GM19023 (cell line): ENCODE results near the gene DDX54.
"Not testable (repeated sequence)": the region's sequence is repeated elsewhere in the genome, so short reads cannot be mapped to it uniquely, and the experiment has no call there.

Experiments
- ATAC-seq: cut with Tn5 transposase; IDR thresholded peaks from one replicate; pipeline ENCODE4 v1.9.1; 2021; ENCODE audit warnings: mild to moderate bottlenecking, moderate library complexity; ENCODE audit not compliant: unreplicated experiment

DDX54 gene

DNA sequence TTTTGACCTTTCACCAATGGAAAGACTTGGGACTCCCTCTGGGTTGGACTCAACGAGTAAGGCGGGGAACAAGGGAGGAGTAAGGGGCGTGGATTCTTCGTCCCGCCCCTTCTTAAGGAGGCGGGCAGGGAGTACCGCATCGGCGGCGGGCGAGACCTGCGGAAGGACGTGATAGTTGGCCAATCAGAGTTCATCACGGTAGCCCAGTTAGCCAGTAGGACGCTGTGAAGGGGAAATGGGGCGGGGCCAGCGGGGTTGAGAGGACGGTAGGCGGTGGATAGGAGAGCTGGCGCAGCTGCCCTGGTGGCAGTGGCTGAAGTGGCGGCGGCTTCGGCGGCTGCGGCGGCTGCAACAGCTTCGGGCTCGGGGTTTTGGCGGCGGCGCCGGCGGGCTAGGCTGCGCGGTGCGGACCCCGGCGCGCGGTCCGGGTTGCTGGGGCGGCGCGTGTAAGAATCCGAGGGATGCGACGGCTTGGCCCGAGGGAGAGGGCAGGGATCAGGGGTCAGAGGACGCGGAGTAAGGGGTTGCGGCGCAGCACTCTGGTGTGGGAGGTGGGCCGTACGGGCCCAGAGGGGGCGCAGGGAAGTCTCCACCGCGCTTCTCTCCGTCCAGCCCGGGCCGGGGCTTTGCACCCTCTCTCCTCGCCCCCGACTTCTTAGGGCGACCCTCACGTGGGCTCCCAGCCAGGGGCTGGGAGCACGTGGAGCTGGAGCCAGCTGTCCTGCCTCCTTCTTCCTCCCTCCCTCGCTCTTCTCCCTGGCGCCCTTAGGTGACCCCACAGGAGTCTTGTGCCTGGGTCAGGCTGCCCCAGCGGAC is 36.1 kb upstream of the DDX54 start, which contains the start of gene TPCN1:
Gene TPCN1, plus strand, starts transcription at position 284 of the 816 bp plus-strand sequence. CDS start 5,389 bp downstream, outside the sequence.
- ATAC-seq: peak; percentile 91

DNA sequence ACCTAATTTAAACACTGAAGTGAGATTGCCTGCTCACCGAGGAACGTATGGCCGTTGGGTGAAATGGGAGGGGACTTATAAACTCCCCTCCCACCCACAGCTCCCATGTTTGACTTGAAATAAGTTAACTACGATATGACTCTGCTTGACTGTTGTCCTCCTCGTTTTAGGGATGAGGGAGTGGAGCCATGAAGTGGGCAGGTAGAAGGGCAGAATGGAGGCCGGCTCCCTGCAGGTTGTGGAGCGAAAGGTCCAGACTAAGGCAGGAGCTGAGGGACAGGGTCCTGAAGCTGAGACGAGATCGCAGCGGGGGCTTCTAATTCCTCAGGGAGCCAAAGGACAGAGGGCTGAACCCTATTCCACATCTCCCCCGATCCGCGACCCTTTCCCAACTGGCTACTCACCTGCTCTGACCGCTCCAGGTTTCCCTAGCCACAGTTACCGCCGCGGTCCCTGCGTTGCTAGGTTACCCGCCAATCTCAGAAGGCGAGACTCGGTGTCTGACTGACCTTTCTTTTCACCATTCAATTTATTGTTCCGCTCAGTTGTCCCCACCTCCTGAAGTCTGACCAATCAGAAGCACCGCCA is 35.4 kb upstream of the DDX54 start:
- ATAC-seq: no peak

DNA sequence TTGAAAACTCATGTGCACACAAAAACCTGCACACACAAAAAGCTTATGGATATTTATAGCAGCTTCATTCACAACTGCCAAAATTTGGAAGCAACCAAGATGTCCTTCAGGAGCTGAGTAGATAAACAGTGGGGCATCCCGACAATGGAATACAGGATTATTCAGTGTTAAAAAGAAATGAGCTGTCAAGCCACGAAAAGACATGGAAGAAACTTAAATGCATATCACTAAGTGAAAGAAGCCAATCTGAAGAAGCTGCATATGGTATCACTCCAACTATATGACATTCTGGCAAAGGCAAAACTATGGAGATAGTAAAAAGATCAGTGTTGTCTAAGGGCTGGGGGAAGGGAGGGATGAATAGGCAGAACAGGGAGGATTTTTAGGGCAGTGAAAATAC is 30.7 kb upstream of the DDX54 start:
- no peak for ATAC-seq

DNA sequence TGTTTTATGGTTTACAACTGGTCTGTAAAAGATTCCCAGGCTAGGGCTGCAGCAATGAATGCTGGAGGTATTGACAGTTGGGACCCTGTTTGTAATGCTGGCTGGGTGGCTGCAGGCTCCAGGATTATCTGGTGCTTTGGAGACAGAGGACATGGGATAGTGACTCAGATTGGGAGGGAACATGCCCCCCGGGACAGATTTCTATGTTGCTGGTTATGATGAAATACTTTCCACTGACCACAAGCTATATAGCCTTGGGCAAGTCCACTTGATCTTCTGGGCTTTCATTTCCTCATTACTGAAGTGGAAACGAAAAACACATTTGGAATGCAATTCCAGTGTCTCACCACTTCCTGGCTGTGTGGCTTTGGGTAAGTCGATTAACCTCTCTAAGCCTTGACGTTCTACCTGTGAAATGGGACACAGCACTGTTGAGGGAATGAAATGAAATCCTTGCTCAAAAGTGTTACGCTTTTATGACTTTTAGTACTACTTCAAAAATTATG is 29.7 kb upstream of the DDX54 start:
- no peak for ATAC-seq

DNA sequence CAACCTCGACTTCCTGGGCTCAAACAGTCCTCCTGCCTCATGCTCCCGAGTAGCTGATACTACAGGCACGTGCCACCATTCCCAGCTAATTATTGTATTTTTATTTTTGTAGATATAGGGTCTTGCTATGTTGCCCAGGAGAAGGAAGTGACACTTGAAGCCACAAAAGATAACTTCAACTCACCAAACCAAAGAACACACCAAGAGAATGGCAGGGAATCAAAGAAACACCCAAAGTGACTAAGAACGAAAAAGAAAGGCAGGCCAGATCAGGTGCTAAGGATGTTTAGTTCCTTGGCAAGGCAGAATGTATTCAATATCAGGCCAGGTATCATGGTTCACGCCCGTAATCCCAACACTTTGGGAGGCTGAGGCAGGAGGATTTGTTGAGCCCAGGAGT is 25.9 kb upstream of the DDX54 start:
- ATAC-seq: no peak

DNA sequence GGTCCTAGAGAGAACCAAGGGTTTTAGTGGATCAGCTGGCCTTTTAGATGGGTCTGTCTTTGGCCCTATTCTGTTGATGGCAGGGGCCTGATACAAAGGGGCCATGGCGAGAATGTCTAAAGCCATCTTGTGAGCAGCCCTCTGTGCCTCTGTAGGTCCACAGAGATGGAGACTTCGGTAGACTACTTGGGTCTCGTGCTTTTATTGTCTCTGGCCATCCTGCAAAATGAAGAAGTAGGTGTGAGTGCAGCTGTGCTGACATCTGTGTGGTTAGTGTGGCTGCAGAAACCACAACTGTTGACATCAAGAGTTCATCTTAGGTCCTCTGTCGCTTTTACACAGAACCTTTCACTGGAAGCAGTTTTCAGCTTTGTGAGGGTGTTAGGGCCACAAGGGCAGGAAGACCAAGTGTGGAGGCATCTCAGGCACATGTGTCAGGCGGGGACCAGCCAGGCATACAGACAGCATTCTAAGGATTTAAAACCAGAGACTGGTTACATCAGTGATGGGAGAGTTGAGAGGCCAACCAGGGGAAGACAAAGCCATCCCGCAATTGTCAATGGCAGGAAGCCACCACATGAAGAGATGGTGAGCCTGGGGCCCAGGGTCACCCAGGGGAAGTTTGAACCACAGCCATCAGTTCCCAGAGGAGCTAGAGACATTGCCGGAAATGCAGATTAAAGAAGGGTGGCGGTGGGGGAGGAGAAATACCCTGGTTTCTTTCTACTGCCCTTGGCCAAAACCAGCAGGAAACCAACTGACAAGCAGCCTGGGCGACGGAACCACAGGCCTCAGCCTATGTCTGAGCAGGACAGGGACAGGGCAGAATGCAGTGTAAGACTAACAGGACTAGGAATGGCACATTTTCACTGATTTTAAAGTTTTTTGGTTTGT is 23.0 kb upstream of the DDX54 start:
- peak; percentile 79 for ATAC-seq

DNA sequence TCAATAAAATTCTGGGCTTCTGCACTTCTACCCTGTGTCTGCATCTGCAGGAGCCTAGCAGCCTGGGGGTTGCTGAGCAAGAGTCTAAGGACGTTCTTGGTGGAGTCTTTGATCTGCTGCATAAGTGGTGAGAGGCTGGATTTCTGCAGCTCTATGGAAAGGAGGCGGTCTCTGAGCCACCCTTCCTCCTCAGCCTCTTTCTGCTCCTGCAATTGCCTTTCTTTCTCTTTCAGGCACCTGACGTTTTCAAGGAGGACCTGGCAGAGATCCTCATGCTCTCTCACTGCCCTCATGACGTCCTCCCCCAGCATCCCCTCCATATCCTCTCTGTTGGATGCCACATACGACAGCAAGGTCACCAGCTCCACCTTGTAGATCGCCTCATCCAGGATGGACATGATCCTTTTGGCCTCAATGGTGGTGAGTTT is 22.3 kb upstream of the DDX54 start:
- peak; percentile 1 for ATAC-seq

DNA sequence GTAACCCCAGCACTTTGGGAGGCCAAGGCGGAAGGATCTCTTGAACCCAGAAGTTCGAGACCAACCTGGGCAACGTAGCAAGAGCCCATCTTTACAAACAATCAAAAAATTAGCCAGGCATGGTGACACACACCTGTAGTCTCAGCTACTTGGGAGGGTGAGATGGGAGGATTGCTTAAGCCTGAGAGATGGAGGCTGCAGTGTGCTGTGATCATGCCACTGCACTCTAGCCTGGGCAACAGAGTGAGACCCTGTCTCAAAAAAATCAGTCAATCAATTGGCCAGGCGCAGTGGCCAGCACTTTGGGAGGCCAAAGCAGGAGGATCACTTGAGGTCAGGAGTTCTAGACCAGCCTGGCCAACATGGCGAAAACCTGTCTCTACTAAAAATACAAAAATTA is 21.5 kb upstream of the DDX54 start:
- not testable (repeated sequence) for ATAC-seq

DNA sequence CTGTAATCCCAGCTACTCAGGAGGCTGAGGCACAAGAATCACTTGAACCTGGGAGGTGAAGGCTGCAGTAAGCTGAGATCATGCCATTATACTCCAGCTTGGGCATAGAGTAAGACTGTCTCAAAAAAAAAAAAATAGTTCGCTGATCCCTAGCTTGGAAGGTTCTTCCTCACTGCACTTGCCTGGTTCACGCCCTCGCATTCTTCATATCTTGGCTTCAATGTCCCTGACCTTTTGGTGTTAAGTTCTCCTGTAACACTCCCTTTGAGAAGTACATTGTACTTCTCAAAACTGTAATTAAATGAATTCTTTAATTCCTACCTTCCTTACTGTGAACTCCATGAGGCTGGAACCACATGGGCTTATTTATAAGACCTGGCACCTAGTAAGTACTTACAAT is 19.5 kb upstream of the DDX54 start:
- ATAC-seq: no peak

DNA sequence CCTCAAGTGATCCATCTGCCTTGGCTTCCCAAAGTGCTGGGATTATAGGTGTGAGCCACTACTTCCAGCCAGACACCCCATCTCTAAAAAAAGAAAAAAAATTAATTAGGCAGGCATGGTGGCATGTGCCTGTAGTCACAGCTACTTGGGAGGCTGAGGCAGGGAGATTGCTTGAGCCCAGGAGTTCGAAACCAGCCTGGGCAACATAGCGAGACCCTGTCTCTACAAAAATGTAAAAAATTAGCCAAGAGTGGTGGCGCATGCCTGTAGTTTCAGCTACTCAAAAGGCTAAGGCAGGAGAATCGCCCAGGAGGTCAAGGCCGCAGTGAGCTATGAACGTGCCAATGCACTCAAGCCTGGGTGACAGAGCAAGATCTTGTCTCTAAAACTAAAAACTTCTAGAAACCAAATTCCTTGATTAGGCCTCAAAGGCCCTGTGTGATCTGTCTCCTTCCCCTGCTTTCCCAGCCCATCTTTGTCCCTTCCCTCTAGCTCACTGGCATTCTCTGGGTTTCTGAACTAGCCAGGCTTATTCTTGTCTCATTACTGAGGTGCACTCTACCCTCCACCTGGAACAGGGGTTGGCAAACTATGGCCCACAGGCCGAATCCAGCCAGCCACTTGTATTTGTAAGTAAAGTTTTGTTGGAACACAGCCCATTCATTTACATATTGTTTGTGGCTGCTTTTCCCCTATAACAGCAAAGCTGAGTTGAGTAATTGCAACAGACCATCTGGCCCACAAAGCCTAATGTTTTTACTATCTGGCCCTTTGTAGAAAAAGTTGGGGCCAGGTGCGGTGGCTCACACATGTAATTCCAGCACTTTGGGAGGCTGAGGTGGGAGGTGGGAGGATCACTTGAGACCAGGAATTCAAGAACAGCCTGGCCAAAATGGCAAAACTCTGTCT is 18.8 kb upstream of the DDX54 start:
- no peak for ATAC-seq

DNA sequence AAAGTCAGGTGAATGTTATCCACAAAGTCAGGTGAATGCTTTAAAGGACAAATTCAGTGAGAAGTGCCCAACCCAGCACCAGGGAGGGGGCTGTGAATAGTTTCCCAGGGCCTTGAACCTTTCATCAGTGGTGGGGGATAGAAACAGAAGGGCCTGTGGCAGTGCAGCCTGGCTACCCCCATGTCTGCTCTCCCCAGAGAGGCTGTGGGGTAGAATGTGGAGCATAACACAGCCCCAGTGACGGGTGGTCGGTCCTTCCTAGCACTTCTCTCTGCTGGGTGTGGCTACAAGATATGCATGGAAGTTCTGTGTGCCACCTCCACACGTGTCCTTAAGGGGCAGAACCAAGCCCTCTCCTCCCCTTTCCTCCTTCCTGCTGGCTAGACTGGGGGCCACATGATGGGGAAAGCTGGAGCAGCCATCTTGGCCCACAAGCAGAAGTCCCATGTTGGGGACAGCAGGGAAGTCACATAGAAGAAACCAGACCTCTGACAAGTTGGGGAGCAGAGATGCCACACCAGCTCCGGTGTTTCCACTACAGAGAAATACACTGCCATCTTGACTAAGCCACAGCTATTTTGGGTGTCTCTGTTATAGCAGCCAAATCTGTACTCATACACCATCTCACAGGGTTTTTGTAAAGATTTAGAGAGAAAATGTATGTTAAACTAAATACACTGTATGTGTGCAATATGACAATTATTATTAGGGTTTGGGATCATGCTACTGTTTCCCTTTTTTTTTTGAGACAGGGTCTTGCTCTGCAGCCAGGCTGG is 17.2 kb upstream of the DDX54 start:
- ATAC-seq: no peak

DNA sequence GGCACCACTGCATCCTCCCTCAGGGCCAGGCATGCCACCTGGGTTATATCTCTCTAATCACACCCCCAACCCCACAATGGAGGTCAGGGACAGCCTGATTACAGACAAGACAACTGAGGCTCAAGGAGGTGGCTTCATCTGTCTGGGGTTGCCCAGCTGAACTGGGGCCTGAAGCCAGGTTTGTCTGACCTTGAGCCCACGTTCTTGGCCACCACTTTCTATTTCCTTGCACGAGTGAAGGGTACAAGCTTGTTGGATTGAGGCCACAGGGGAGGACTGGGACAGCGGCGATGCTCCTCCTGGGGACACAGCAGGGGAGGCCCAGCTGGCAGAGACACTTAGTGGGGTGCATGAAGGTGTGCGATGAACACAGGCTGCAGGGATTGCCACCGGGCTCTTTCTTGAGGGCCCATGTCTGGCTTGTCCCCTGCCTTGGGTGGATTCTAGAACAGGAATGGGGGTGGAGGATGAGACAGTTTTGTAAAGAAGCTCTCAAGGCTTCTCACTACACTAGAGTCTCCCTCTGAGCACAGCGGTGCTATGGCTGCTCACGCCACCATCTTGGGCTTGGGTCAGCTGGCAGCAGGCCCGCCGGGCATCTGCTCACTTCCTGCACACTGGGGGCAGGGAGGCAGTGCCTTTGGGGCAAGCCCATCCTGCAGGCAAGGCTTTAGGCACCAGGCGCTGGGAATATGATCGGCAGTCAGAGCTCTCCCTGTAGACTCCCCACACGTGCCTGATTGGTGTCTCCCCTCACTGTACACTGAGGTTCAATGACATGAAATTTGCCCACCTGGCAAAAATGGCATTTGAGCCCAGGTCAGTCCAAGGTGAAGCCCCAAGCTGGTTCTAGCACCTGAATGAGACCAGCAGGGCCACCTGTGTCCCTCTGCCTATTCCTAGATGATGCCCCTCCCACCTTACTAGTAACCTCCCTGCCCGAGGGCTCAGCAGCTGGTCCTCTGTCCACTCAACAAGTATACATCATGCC is 16.2 kb upstream of the DDX54 start:
- ATAC-seq: no peak

DNA sequence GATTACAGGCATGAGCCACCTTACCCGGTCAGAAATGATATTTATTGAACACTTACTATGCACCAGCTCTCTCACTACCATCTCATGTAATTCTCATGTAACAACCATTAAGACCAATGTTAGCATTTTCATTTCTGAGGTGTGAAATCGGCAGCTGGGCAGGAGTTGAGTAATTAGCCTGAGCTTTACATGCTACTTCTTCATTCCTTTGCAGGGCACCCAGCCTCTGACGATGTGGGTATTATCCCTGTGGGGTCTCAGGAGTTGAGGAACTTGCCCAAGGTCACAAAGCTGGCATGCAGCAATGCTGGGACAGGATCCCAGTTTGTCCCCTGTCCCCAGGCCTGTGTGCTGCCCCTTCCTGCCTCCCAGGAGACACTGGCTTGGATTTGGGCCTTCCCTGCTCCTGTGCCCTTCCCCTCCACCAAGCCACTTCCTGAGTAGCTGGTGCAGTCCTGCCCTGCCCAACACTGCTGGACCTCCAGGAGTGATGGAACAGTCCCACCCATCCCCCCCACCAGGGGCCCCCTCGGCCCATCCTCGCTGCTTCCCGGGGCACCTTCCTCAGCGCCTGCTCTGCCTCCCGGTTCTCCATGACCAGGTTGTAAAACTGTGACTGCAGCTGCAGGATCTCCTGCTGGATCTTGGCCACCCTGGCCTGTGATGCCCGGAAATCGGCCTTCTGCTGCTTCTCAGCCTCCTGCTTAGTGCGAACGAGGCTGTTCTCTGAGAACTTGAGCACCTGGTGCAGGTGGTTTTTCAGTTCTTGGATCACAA is 14.9 kb upstream of the DDX54 start:
- no peak for ATAC-seq

DNA sequence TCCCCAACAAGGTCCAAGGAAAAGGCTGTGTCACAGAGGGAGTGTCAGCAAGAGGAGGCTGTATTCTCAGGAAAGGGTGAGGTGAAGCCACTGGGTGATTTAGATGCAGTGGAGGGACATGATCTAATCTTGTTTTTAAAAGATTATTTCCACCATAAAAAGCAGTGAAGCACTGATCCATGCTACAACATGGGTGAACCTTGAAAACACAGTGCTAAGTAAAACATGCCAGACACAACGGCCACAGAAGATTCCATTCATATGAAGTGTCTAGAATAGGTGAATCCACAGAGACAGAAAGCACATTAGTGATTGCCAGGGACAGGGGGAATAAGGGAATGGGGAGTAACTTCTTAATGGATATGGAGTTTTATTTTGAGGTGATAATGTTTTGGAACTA is 13.0 kb upstream of the DDX54 start:
- no peak for ATAC-seq

DNA sequence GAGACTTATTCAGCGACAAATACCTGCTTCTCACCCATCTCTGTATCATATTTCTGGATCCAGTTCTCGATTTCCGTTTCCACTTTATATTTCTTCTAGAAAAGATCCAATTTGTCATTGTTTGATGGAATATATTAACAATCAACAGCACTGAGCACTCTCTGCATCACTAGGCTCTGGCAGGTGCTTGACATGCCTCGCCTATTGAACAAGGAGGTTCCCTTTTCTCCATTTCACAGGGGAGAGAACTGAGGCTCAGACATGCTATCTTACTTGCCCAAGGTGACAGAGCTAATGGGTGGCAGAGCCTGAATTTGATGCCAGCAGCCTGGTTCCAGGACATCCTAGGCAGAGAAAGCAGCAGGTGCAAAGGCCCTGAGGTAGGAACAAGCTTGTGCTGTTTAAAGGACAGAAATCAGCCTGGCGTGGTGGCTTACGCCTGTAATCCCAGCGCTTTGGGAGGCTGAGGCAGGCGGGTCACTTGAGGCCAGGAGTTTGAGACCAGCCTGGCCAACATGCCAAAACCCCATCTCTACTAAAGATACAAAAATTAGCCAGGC is 12.3 kb upstream of the DDX54 start:
- ATAC-seq: no peak

DNA sequence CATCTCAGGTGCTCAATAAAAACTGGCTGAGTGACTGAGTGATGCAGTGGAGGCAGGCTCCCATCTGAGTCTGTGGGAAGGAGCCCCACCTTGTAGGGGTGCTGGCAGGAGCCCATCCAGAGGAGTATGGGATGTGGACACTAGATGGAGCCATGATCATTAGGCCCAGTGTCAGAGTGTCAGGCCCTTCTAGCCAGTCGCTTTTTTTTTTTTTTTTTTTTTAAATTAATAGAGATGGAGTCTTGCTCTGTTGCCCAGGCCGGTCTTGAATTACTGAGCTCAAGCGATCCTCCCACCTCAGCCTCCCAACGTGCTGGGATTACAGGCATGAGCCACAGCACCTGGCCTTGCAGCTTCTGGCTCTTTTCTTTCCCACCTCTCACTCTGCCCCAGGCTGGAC is 11.7 kb upstream of the DDX54 start:
- ATAC-seq: peak; percentile 73

DNA sequence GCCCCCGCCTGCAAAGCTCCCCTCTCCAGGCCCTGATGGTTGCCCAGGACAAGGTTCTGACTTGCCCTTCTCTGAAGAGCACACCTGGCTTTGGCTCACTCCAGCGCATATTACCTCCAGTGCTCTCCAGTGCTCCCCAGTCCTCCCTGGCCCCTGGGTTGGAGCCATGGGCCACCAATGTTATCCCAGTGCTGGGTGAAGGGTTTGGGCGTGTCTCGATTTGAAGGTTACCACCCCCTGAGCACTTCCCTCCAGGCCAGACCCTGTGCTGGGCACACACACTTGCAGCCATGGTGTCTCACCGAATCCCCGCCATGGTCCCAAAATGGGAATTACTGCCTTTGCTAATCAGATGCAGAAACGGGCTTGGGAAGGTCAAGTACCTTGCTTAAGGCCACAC is 11.3 kb upstream of the DDX54 start:
- no peak for ATAC-seq
